NCI-H1694 (cell line): Measurements from ENCODE around the gene SLC22A23.

ENCODE experiments used
- DNase-seq: peaks from one replicate; lab custom pipeline; 2025; lab: John Stamatoyannopoulos, UW

SLC22A23 gene

GRCh38 chr6:3369985-3370360 lies 86.9 kb downstream of the SLC22A23 start:
- DNase-seq, result no peak

- no peak for DNase-seq
Measured at GRCh38 chr6:3368685-3369084, 88.2 kb downstream of the SLC22A23 start.

- DNase-seq, result no peak
Measured at GRCh38 chr6:3367630-3368029, 89.2 kb downstream of the SLC22A23 start.

GRCh38 chr6:3366596-3367413 lies 90.0 kb downstream of the SLC22A23 start:
- no peak for DNase-seq

GRCh38 chr6:3364391-3364790 lies 92.5 kb downstream of the SLC22A23 start:
- DNase-seq, result no peak

- no peak for DNase-seq
Measured at GRCh38 chr6:3363296-3364025, 93.4 kb downstream of the SLC22A23 start.

GRCh38 chr6:3361312-3362037 lies 95.4 kb downstream of the SLC22A23 start:
- no peak for DNase-seq

GRCh38 chr6:3360727-3361045 lies 96.2 kb downstream of the SLC22A23 start:
- DNase-seq, result no peak

- DNase-seq, result no peak
Measured at GRCh38 chr6:3359973-3360726, 96.7 kb downstream of the SLC22A23 start.

- no peak for DNase-seq
Measured at GRCh38 chr6:3359101-3359752, 97.6 kb downstream of the SLC22A23 start.

GRCh38 chr6:3358413-3359100 lies 98.3 kb downstream of the SLC22A23 start:
- DNase-seq, result no peak

GRCh38 chr6:3357678-3358077 lies 99.2 kb downstream of the SLC22A23 start:
- no peak for DNase-seq

GRCh38 chr6:3356824-3357420 lies 99.9 kb downstream of the SLC22A23 start:
- no peak for DNase-seq

- no peak for DNase-seq
Measured at GRCh38 chr6:3356056-3356823, 100.6 kb downstream of the SLC22A23 start.

- no peak for DNase-seq
Measured at GRCh38 chr6:3355358-3356055, 101.3 kb downstream of the SLC22A23 start.

- DNase-seq, result no peak
Measured at GRCh38 chr6:3355011-3355357, 101.9 kb downstream of the SLC22A23 start.

GRCh38 chr6:3353939-3354338 lies 102.9 kb downstream of the SLC22A23 start:
- no peak for DNase-seq

GRCh38 chr6:3353213-3353903 lies 103.5 kb downstream of the SLC22A23 start:
- DNase-seq, result no peak

- DNase-seq, result no peak
Measured at GRCh38 chr6:3352678-3353077, 104.2 kb downstream of the SLC22A23 start.
